Activated CD4-positive, alpha-beta T cell treated with anti-CD3 and anti-CD28 coated beads for 36 hours (primary cell): ENCODE results near the gene ACAA2. TPM values are rescaled to one million over a fixed set of nuclear protein-coding genes. Genes with fewer than 3 reads are reported as not detected.

Source experiments
- ATAC-seq: fragments of 200-7000 bp; cut with Tn5 transposase; one replicate; pipeline ENCODE4 v1.10.0; 2021; ENCODE audit warnings: mild to moderate bottlenecking, moderate library complexity
- CTCF ChIA-PET: fragments of 350-600 bp; sonication (Branson Sonifier 250); formaldehyde crosslinking; loops from one replicate; lab custom pipeline; 2021; ENCODE audit warnings: antibody characterized with exemption; lab: Charles Lee
- POLR2A ChIA-PET: fragments of 350-600 bp; sonication (Branson Sonifier 250); formaldehyde crosslinking; loops from one replicate; lab custom pipeline; 2021; ENCODE audit warnings: antibody characterized with exemption, inconsistent platforms; lab: Charles Lee
- DNase-seq: peaks from one replicate; pipeline ENCODE4 v3.0.0-alpha.2; 2020
- H3K27ac Mint-ChIP-seq: one replicate; pipeline ENCODE4 v1.8.0; 2021; ENCODE audit warnings: mixed read lengths
- H3K27me3 Mint-ChIP-seq: one replicate; pipeline ENCODE4 v1.8.0; 2021; ENCODE audit warnings: mixed read lengths
- H3K36me3 Mint-ChIP-seq: one replicate; pipeline ENCODE4 v1.8.0; 2021; ENCODE audit warnings: low read depth, mixed read lengths
- H3K4me1 Mint-ChIP-seq: one replicate; pipeline ENCODE4 v1.8.0; 2021; ENCODE audit warnings: mixed read lengths
- H3K4me3 Mint-ChIP-seq: one replicate; pipeline ENCODE4 v1.8.0; 2021; ENCODE audit warnings: mild to moderate bottlenecking, moderate library complexity, mixed read lengths
- H3K9me3 Mint-ChIP-seq: one replicate; pipeline ENCODE4 v1.8.0; 2021; ENCODE audit warnings: low read depth, mixed read lengths
- intact Hi-C, 2 experiments: fragments of 100-400 bp; cut with DNase I in 1 of 2; cut with micrococcal nuclease in 1 of 2; formaldehyde crosslinking; loops; one replicate each; pipeline versions ENCODE4 v1.14.2 to v1.15.1; 2022 to 2024; cut with DNase I, micrococcal nuclease
- total RNA-seq, 2 experiments: library from RNA; stranded (reverse); gene quantifications; one replicate each; pipeline ENCODE4 v1.2.3, GENCODE V29; 2021

The ACAA2 gene
- total RNA-seq, 2 experiments from 2014 or later: 63.4 to 75.2 TPM

DNA sequence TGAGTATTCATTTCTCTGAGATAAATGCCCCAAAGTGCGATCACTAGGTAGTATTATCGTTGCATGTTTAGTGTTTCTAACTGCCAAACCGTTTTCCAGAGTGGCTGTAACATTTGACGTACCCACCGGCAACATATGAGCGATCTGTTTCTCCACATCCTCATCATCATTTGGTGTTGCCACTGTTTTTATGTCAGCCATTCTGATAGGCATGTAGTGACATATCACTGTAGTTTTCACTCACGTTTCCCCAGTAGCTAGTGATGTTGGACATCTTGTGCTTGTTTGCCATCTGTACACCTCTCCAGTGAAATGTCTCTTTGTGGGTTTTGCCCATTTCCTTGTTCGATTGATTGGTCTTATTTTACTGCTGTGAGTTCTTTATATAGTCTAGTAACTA is 63.8 kb downstream of the ACAA2 start:
- POLR2A ChIA-PET: no interaction called here
- intact Hi-C loops: no loop called here

DNA sequence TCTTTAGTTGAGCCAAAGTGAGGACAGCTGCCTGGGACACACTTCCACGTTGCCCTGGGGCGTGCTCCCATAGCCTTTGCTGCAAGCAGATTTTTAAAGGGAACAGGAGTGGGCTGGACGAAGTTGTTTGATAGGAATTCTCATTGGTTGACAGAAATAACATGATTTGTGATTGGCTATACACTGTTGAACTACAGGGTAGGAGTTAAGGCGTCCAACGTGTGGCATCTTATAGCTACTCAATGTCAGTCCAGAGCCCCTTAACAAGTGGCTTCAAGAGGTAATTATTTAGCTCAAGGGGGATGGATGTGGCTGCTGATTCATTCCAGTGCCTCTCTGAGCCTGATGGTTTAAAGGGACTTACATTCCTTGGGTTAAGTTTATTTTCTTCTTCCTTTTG is 65.5 kb downstream of the ACAA2 start:
- CTCF ChIA-PET: interaction anchor here (0.6 kb wide), 1 partner anchor 42 kb away, joined by 4 read pairs; no protein-coding TSS in a partner anchor
- Mint-ChIP-seq H3K4me3 (no peak overlapping the region), H3K4me1 (peaks cover 25% of the 10 kb centered on the region), H3K27ac (no peak overlapping the region), H3K9me3 (no peaks in the 10 kb centered on the region), H3K27me3 (no peaks in the 10 kb centered on the region), H3K36me3 (no peaks in the 10 kb centered on the region)
- ATAC-seq: no peak
- POLR2A ChIA-PET: no interaction called here
- no peak for DNase-seq
- intact Hi-C loops: no loop called here

More for the DNA sequence above, 63.8 kb downstream of the ACAA2 start:
- CTCF ChIA-PET: interaction anchor here (0.7 kb wide), 1 partner anchor 83 kb away, joined by 3 read pairs; no protein-coding TSS in a partner anchor
- peaks cover 26% of the 10 kb centered on the region for H3K4me1 Mint-ChIP-seq
- peaks cover 2% of the 10 kb centered on the region for H3K9me3 Mint-ChIP-seq
- H3K4me3 Mint-ChIP-seq: no peak overlapping the region
- H3K27me3 Mint-ChIP-seq: no peaks in the 10 kb centered on the region
- no peak overlapping the region for H3K27ac Mint-ChIP-seq
- ATAC-seq (no peak), DNase-seq (no peak)
- H3K36me3 Mint-ChIP-seq: no peaks in the 10 kb centered on the region

DNA sequence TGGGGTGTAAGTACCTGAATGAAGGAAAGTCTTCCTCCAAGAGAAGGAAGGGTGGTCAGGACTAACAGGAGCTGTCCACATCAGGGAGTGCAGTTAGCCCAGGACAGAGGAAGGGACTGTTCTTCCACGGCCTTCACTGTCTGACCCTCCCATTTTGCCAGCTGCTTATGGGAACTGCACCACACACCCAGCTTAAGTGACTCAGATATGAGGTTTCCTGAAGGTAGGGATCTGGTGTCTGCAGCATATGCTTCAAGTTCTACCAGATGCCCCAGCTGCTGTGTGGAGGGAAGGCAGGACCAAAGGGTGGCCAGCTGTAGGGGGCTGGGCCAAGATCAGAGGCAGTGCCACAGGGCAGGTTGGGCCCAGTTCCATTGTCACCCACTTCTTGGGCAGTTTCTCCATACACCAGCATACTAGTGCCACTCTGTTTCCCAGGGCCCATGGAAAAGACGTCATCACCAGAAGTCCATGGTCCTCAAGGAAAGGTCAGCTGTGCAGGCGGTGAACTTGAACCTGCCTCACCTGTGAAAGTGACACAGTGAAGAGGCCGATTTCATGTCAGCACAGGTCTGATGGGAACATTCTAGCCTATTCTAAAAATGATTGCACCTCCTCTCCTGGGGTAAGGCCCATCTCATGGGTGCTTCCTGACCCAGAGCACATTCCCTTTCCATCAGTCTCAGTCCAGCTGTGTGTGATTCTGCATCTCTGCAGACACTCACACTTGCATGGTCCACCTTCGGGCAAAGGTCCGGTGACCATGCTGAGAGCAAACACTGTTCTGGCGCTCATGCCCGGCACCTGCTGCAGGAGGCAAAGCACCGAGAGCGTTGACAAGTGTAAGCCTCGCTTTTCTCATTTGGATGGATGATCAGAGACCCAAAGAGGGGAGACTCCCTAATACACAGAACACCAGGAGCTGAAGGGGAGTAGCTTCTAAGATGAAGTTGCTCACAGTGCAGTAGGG is 68.0 kb downstream of the ACAA2 start:
- Mint-ChIP-seq H3K4me1 (peaks cover 6% of the 10 kb centered on the region), H3K9me3 (no peaks in the 10 kb centered on the region), H3K4me3 (no peak overlapping the region), H3K36me3 (no peaks in the 10 kb centered on the region), H3K27me3 (no peaks in the 10 kb centered on the region), H3K27ac (no peak overlapping the region)
- intact Hi-C loops: no loop called here
- DNase-seq: no peak
- ChIA-PET POLR2A (no interaction called here), CTCF (interaction anchor here (0.6 kb wide), 1 partner anchor 184 kb away, joined by 3 read pairs; no protein-coding TSS in a partner anchor)
- ATAC-seq: no peak

DNA sequence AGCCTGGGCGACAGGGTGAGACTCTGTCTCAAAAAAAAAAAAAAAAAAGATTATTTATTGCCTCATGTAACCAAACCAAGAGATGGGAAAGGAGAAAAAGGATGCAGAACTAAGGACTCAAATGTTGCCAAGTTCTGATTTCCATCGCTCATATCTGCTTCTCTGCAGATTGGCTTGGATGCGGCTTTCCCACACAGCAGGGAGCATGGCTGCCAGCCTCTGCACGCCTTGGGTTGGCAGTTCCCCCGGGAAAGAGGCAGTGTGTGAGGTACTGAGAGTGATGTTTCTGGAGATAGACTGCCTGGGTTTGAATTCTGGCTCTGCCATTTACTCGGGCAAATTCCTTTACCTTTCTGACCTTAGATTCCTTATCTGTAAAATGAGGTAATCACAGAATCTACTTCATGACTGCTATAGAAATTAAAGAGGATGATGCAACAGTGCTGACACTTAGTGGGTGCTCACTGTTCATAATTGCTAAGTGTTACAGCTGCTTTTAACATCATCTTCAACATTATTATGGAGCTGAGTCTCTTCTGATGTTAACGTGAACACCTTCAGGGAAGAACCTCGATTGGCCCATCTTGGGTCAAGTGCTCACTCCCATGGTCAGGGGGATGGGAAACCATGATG is 68.8 kb downstream of the ACAA2 start:
- H3K9me3 Mint-ChIP-seq: no peaks in the 10 kb centered on the region
- H3K4me1 Mint-ChIP-seq: no peaks in the 10 kb centered on the region

DNA sequence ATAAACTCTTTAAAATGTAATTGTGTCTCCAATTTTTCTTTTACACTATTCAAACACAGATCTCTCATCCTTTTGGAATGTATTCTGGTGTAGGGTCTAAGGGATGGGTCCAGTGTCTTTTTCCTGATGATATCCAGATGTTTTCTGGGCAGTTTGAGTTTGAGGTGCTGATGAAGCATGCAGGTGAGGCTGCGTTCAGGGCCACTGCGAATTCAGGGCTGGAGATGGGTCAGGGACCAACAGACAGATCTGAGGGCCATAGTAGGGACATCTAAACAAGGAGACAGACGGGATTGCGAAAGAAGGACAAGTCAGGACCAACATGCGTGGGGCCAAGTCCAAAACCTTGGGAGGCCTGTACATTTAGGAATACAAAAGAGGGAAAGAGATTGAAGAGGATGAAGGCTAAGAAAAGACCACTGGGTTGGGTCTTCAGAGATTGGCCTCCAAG is 70.2 kb downstream of the ACAA2 start:
- ChIA-PET POLR2A (no interaction called here), CTCF (no interaction called here)
- no peaks in the 10 kb centered on the region for H3K27me3 Mint-ChIP-seq
- H3K4me3 Mint-ChIP-seq: no peak overlapping the region
- DNase-seq (no peak), ATAC-seq (no peak)
- H3K4me1 Mint-ChIP-seq: no peaks in the 10 kb centered on the region
- intact Hi-C loops: loop anchor here in 1 of 2 experiments (5.0 kb wide), 1 partner anchor 651 kb away; no protein-coding TSS in a partner anchor
- no peaks in the 10 kb centered on the region for H3K36me3 Mint-ChIP-seq
- no peaks in the 10 kb centered on the region for H3K9me3 Mint-ChIP-seq
- H3K27ac Mint-ChIP-seq: no peak overlapping the region

More for the DNA sequence above, 68.8 kb downstream of the ACAA2 start:
- DNase-seq (no peak), ATAC-seq (no peak)
- Mint-ChIP-seq H3K4me3 (no peak overlapping the region), H3K27ac (no peak overlapping the region), H3K36me3 (no peaks in the 10 kb centered on the region), H3K27me3 (no peaks in the 10 kb centered on the region)
- POLR2A ChIA-PET: no interaction called here
- intact Hi-C loops: loop anchor here in 1 of 2 experiments (5.0 kb wide), 1 partner anchor 652 kb away; no protein-coding TSS in a partner anchor
- CTCF ChIA-PET: no interaction called here

DNA sequence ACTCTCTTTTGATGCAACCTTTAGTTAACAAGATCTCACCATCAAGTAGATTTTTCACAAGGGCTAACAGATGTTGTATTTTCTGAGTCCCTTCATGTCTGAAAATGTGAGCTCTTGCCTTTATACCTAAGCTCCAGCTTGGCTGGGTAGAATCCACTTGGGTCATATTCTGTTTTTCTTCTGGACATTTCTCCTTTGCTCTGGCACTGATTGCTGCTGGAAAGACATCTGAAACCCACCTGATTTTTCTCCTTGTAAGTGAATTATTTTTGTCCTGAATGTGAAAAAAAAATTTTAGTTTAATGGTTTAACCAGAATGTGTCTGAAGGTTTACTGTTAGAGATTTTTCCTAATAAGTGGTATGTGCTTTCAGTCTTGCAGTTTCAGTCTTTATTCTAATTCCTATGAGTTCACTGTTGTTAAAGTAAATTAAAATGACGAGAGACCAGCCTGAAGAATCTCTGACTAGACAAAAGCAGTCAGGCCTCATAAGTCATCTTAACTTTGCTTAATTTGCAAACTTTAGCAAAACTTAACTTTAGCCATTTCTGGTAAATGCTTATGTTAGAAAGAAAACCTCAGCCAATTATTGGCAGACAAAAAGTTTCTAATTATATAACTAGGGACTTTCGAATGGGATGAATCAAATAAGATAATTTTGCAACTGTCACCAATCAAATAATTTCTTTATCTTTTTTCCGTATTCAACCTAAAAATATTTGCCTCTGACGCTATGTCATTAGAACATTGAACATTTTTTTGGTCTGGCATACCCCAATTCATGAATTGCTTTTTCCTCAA is 70.8 kb downstream of the ACAA2 start:
- intact Hi-C loops: loop anchor here in 1 of 2 experiments (5.0 kb wide), 1 partner anchor 650 kb away; no protein-coding TSS in a partner anchor
- POLR2A ChIA-PET: no interaction called here
- Mint-ChIP-seq H3K27me3 (peaks cover 1% of the 10 kb centered on the region), H3K36me3 (no peaks in the 10 kb centered on the region), H3K4me3 (no peak overlapping the region), H3K27ac (no peak overlapping the region), H3K9me3 (no peaks in the 10 kb centered on the region), H3K4me1 (no peaks in the 10 kb centered on the region)
- DNase-seq (no peak), ATAC-seq (no peak)
- CTCF ChIA-PET: no interaction called here

DNA sequence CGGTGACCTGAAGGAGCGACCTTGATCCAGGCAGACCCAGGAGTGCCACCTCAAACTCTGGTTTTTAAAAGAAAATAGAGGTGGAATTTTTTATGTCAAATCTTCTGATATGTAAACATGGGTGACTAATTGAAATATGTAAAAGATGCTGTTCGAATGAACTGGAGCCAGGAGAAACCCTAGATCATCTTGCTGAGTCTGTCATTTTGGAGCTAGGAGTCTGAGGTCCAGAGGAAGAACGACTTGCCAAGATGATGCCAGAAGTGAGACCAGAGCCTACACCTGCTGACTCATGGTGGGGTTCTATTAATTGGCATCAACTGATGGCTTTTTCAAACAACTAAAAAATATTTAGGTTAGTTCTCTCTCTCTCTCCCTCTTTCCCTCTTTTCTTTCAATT is 74.1 kb downstream of the ACAA2 start:
- intact Hi-C loops: no loop called here
- Mint-ChIP-seq H3K27me3 (peaks cover 1% of the 10 kb centered on the region), H3K36me3 (no peaks in the 10 kb centered on the region), H3K4me3 (no peak overlapping the region), H3K4me1 (no peaks in the 10 kb centered on the region), H3K27ac (no peak overlapping the region), H3K9me3 (no peaks in the 10 kb centered on the region)
- ChIA-PET CTCF (no interaction called here), POLR2A (interaction anchor here (0.7 kb wide), 1 partner anchor 373 kb away, joined by 4 read pairs; no protein-coding TSS in a partner anchor)
- DNase-seq (no peak), ATAC-seq (no peak)

DNA sequence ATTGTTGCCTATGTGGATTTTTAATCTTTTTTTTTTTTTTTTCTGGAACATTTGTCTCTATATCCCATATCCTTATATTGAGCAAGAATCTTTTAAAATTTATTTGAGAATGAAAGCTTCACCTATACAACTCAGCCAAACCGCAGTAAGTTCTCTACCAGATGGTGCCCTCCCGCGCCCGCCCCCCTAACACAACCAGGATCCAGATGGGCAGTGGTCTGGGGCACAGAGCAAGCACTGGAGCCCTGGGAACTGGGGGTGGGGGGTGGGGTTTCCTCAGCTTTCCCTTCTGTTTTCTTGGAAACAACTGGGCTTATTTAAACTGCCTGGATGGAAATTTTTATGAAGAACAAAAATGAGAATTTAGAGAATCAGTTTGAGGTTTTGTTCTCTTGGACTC is 74.6 kb downstream of the ACAA2 start:
- Mint-ChIP-seq H3K27ac (no peak overlapping the region), H3K4me1 (no peaks in the 10 kb centered on the region), H3K9me3 (no peaks in the 10 kb centered on the region), H3K4me3 (no peak overlapping the region), H3K27me3 (peaks cover 1% of the 10 kb centered on the region), H3K36me3 (no peaks in the 10 kb centered on the region)
- DNase-seq (no peak), ATAC-seq (no peak)
- ChIA-PET POLR2A (no interaction called here), CTCF (no interaction called here)
- intact Hi-C loops: no loop called here

DNA sequence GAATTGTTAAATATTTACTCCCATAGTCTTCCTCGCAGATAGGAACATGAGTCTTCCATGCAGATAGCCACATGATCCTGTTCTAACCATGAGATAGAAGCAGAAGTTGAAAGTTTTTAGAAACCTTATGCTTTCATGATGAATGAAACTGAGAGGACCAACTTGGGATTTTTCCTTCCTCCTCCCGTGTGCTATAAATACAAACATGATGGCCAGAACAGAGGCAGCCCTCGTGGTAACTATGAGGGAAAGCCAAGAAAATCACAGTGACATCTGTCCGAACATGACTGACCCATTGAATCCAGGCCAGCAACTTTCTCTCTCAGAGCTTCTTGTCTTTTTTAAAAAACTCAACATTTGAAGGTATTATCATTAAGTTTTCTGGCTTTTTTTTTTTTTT is 78.5 kb downstream of the ACAA2 start:
- ATAC-seq (no peak), DNase-seq (no peak)
- H3K4me1 Mint-ChIP-seq: no peaks in the 10 kb centered on the region
- no peaks in the 10 kb centered on the region for H3K9me3 Mint-ChIP-seq
- H3K4me3 Mint-ChIP-seq: no peak overlapping the region
- CTCF ChIA-PET: interaction anchor here (1.1 kb wide), 1 partner anchor 21 kb away, joined by 3 read pairs; no protein-coding TSS in a partner anchor
- intact Hi-C loops: no loop called here
- H3K36me3 Mint-ChIP-seq: no peaks in the 10 kb centered on the region
- POLR2A ChIA-PET: no interaction called here
- no peak overlapping the region for H3K27ac Mint-ChIP-seq
- peaks cover 1% of the 10 kb centered on the region for H3K27me3 Mint-ChIP-seq

DNA sequence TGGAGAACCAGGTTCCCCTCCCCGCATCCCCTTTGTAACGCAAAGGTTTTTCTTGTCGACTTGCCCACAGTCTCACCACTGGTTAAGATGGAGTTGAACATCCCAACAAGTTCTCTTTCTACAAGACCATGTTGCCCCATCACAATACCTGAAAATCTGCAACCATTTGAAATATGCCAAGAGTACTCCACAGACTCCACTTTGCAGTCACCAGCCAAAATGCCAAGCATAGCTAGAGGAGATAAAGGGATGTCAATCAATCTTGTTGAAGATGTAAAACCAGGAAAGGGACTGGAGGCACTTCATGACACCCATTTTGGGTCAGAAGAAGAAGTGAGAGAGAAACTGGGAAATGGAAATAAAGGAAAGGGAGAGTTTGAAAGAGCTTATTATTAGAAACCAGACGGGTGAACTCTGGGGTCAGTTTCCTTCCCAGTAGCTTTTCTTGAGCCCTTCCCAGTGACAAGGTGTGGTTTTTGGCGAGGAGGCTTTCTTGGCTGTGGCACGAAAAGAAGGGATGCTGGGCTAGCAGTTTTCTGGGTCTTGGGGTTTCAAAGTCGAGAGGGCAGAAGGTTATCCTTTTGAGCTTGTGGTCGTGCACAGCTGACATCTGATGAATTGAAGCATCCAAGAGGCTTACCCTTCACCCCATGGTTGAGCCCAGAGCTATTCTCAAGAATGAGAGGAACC is 79.3 kb downstream of the ACAA2 start:
- POLR2A ChIA-PET: no interaction called here
- ATAC-seq (no peak), DNase-seq (no peak)
- Mint-ChIP-seq H3K4me1 (no peaks in the 10 kb centered on the region), H3K4me3 (no peak overlapping the region), H3K36me3 (no peaks in the 10 kb centered on the region), H3K27ac (no peak overlapping the region), H3K27me3 (peaks cover 1% of the 10 kb centered on the region), H3K9me3 (no peaks in the 10 kb centered on the region)
- CTCF ChIA-PET: interaction anchor here (1.1 to 1.3 kb wide), 2 partner anchors 13 to 22 kb away, joined by 3 to 4 read pairs; no protein-coding TSS in a partner anchor
- intact Hi-C loops: no loop called here
